ENCODE measurements around the gene KRTAP5-8.
"Not testable (repeated sequence)": the region's sequence is repeated elsewhere in the genome, so short reads cannot be mapped to it uniquely, and the experiment has no call there.

KRTAP5-8 gene, protein sequence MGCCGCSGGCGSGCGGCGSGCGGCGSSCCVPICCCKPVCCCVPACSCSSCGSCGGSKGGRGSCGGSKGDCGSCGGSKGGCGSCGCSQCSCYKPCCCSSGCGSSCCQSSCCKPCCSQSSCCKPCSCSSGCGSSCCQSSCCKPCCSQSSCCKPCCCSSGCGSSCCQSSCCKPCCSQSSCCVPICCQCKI

DNA sequence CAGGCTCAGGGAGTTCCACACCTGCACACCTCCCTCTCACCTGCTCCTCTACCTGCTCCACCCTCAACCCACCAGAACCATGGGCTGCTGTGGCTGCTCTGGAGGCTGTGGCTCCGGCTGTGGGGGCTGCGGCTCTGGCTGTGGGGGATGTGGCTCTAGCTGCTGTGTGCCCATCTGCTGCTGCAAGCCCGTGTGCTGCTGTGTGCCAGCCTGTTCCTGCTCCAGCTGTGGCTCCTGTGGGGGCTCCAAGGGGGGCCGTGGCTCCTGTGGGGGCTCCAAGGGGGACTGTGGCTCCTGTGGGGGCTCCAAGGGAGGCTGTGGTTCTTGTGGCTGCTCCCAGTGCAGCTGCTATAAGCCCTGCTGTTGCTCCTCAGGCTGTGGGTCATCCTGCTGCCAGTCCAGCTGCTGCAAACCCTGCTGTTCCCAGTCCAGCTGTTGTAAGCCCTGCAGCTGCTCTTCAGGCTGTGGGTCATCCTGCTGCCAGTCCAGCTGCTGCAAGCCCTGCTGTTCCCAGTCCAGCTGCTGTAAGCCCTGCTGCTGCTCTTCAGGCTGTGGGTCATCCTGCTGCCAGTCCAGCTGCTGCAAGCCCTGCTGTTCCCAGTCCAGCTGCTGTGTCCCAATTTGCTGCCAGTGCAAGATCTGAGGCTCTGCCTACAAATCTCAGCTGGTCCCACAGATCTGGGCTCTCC lies at the start of gene KRTAP5-8:
Gene KRTAP5-8, plus strand, starts transcription at position 49 of the 689 bp plus-strand sequence. Its CDS starts 31 bp downstream, at position 80.
- not testable (repeated sequence) for DNase-seq

GRCh38 chr11:71488681-71489270 lies 49.0 kb upstream of the KRTAP5-8 start:
- no peak for DNase-seq

- no peak for DNase-seq
Measured at GRCh38 chr11:71489311-71490043, 48.3 kb upstream of the KRTAP5-8 start.

GRCh38 chr11:71490044-71490730 lies 47.6 kb upstream of the KRTAP5-8 start:
- DNase-seq = no peak

GRCh38 chr11:71490731-71491390 lies 47.0 kb upstream of the KRTAP5-8 start:
- DNase-seq = no peak

DNA sequence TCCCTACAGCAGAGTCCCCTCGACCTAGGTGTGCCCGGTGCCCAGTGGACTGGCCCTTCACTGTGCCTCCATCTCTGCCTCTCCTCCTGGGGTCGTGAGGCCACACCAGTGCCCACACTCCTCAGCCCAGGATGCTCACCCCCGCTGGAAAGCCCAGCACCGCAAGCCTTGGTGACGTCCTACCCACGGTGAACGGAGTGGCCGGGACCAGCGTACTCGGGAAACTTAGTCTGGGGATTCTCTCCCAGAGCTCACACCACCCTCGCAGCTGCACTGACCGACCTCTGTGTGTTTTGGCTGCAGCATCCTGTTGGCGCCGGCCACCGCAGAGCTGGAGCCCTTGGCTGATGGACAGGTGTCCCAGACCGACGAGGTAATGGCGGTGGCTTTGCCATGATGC lies 46.3 kb upstream of the KRTAP5-8 start:
- no peak for DNase-seq

GRCh38 chr11:71491940-71492339 lies 45.9 kb upstream of the KRTAP5-8 start:
- no peak for DNase-seq

DNA sequence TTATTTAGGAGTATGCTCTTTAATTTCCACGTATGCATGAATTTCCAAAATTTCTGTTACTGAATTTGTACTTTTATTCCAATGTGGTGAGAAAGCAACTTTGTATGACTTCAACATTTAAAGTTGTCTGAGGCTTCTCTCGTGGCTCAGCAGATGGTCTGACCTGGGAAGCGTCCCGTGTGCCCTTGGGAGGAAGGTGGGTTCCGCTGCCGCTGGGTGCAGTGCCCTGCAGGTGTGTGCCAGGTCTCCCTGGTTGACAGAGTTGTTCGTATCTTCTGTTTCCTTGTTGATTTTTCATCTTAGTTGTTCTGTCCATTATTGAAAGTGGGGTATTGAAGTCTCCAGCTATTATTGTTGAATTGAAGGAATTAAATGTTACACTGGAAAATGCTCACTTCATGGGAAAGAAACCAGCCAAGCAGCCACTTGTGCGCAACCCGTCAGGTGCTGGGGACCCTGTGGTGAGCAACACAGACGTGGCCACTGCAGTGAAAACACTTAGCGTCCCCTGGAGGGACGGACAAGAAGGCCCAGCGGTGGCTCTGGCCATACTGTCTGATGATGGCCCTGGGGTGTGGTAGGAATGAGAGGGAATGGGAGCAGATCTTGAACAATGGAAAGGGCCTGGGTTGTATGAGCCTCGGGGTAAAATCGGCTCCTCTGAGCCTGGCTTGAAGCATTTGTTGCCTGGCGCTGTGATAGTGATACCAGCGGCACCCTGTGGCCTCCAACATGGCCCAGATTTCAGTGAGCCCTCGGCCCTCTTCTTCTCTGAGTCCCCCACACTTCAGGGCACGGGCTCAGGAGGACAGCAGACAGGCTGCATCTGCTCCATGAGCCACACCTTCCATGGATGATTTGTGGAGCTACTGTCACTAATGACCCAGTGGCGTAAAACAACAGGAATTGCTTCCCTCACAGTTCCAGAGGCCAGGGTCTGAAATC lies 42.3 kb upstream of the KRTAP5-8 start:
- no peak for DNase-seq

GRCh38 chr11:71496421-71496820 lies 41.4 kb upstream of the KRTAP5-8 start:
- no peak for DNase-seq

DNA sequence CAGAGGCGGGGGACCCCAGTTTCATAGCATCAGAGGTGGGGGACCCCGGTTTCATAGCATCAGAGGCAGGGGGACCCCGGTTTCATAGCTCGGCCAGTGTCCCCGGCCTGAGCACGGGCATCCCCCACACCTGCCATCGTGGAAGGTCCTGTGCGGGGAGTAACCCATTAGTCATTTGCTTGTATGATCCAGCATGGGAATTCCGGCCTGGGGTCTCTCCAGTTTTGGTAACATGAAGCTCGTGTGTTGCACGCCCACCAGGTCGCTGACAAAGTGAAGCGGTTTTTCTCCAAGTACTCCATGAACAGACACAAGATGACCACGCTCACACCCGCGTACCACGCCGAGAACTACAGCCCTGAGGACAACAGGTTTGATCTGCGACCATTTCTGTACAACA lies 39.7 kb upstream of the KRTAP5-8 start:
- DNase-seq = no peak

DNA sequence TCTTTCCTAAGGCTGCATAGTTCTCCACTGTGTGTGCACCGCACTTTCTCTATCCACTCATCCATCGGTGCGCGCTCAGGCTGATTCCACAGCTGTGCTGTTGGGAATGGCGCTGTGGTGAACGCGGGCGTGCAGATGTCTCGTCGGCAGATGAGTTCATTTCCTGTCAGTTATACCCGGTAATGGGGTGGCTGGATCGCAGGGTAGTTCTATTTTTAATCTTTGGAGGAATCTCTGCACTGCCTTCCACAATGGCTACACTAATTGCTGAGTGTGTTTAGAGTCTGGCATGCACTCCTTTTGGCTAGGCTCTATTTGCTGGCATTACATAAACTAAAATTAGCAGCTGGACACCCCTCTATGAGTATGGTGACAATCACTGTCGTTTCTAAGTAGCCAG lies 38.7 kb upstream of the KRTAP5-8 start:
- no peak for DNase-seq

DNA sequence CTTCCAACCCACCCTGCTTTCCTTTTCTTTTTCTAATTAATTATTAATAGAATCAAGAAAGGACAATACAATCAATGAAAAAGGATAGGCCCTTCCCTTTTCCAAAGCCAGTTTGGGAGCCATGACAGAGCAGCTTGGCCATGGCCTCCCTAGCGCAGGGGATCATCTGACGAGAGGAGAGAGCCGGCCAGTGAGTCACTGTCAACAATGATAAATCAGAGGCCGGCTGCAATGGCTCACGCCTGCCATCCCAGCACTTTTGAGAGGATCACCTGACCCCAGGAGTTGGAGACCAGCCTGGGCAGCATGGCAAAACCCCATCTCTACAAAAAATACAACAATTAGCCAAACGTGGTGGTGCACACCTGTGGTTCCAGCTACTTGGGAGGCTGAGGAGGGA lies 38.3 kb upstream of the KRTAP5-8 start:
- no peak for DNase-seq

GRCh38 chr11:71500601-71501021 lies 37.2 kb upstream of the KRTAP5-8 start:
- DNase-seq = no peak

DNA sequence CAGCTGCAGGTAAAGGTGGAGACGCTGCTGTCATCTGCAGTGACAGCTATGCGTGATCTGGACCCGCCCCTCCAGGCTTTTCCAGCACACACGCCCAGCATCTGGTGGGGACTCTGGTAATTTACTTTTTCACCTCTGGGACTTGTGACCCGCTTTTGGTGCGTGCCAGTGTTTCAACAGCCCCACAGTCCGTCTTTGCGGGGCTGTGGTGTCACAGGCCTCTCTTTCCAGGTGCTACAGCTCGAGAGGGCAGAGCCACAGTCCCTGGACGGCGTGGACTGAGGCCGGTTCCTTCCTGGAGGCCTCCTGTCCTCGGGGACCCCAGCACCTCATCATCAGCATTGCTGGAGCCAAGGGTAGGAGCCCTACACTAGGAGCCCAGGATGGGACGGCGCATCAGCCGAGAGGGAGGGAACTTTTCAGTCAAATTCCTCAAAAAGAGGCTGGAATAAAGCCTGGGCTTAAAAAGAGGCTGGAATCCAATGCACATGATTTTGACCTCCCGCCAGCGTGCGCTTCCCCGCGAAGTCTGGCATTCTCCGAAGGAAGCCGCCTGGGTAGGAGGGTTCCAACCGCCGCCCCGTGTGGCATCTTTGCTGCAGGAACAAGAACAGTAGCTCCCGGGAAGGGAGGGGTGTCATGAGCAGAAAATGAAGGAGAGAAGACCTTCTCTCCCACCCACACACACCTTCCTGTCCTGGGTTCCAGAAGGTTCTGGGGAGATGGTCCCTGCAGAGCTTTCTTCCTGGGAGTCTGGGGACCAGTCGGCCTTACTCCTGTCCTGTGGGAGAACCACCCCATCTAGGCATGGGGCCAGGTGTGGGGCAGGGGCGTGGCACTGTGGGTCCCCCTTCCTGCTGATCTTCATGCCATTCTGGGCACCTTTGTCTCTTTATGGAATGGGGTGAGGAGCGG lies 36.5 kb upstream of the KRTAP5-8 start:
- no peak for DNase-seq

DNA sequence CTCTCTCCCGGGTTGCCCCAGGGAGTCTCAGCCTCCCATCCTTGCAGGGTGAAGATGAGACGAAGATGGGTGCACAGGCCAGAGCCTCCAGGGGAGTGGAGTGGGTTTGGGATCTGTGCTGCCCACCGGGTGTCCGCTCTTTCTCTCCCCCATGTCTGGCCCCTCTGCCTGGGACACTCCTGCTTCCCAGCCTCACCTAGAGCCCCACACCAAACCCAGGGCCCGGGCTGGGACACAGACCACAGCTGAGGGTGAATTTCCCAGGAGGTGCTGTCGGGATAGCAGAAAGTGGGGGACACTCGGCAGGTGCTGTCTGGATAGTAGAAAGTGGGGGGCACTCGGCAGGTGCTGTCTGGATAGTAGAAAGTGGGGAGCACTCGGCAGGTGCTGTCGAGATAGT lies 35.8 kb upstream of the KRTAP5-8 start:
- DNase-seq = no peak

- DNase-seq = no peak
Measured at GRCh38 chr11:71502871-71503435, 34.9 kb upstream of the KRTAP5-8 start.

DNA sequence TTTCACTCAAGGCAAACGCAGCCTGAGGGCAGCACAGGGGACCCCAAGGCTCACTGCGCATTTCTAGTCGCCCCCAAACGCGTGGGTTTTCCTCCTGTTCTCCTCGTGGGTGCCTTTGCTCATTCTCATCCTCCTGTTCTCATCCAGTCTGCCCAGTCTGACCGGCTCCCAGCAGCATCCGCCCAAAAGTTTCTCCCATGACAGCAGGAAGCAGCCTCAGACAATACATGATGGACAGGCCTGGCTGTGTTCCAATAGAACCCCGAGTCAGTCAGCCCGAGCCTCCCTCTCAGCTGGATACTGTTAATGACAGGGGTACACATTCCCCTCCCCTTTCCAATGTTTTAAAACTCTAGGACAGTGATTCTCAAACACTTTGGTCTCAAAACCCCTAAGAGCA lies 33.3 kb upstream of the KRTAP5-8 start:
- no peak for DNase-seq

GRCh38 chr11:71505001-71505400 lies 32.8 kb upstream of the KRTAP5-8 start:
- DNase-seq = no peak

- DNase-seq = no peak
Measured at GRCh38 chr11:71505781-71506180, 32.0 kb upstream of the KRTAP5-8 start.

DNA sequence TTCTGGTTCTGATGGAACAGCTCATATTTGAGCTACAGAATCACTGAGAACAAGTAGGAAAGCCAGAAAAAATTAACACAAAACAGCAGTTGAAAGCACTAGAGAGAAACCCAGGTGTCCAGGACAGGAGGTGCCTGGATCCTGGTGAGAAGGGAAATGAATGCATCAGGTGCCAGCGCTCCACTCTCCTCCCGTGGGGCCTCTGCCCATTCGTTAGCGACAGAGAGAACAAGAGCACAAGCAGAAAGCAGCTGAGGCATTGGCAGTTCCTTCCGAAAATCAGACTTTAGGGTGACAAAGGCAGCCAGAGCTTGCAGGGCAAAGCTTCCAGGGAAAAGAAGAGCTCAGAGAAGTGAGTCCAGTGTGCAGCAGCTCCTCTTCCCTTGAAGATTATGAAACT lies 30.7 kb upstream of the KRTAP5-8 start:
- no peak for DNase-seq

Data from CD4-positive, alpha-beta T cell treated with Interleukin-17A for 1 hour (primary cell).